ENCODE data around the gene DMAC2.
A peak's percentile ranks its signal among the peaks of the same experiment; 100 is the strongest.
"Not testable (repeated sequence)": the region's sequence is repeated elsewhere in the genome, so short reads cannot be mapped to it uniquely, and the experiment has no call there.

The DMAC2 gene

GRCh38 chr19:41399525-41399924 is 40.2 kb downstream of the DMAC2 start:
- DNase-seq = no peak

GRCh38 chr19:41399091-41399490 is 40.6 kb downstream of the DMAC2 start:
- DNase-seq = no peak

- no peak for DNase-seq
These were observed 41.1 kb downstream of the DMAC2 start for GRCh38 chr19:41398598-41398997.

- no peak for DNase-seq
These were observed 41.7 kb downstream of the DMAC2 start for GRCh38 chr19:41398050-41398418.

GRCh38 chr19:41397086-41398049 is 42.3 kb downstream of the DMAC2 start, which contains the start of the genes BCKDHA and EXOSC5:
BCKDHA (plus strand) TSS chr19:41397818; CDS start chr19:41397828, 10 bp downstream.
EXOSC5 (minus strand) TSS chr19:41397359; CDS start chr19:41397328, 31 bp downstream.
- peak; percentile 100 for DNase-seq

GRCh38 chr19:41395355-41395754 is 44.4 kb downstream of the DMAC2 start:
- DNase-seq = no peak

GRCh38 chr19:41392775-41393174 is 46.9 kb downstream of the DMAC2 start:
- DNase-seq = no peak

- no peak for DNase-seq
These were observed 48.1 kb downstream of the DMAC2 start for GRCh38 chr19:41391618-41392017.

GRCh38 chr19:41386442-41386841 is 53.3 kb downstream of the DMAC2 start:
- DNase-seq = no peak

- DNase-seq = no peak
These were observed 55.4 kb downstream of the DMAC2 start for GRCh38 chr19:41384351-41384750.

- DNase-seq = not testable (repeated sequence)
These were observed 58.2 kb downstream of the DMAC2 start for GRCh38 chr19:41381536-41381935.

Measured in right kidney (tissue), 1 donor.